OCI-LY1 (cell line): ENCODE data around the gene HOXC5.
A peak's percentile ranks its signal among the peaks of the same experiment; 100 is the strongest.

Experiments used
- H2AFZ ChIP-seq: fragments of 200-600 bp; sonication (generic), shearing (Covaris generic); 2 replicates; pipeline ENCODE4 v1.6.0; 2014; ENCODE audit warnings: antibody characterized with exemption, mild to moderate bottlenecking, low read length
- H3F3A ChIP-seq: fragments of 200-600 bp; sonication (generic), shearing (Covaris generic); 2 replicates; pipeline ENCODE4 v1.6.0; 2014; ENCODE audit warnings: mild to moderate bottlenecking, antibody characterized with exemption, low read length, moderate library complexity; ENCODE audit not compliant: insufficient read depth
- H3K27ac ChIP-seq: fragments of 200-600 bp; sonication (generic); 2 replicates; pipeline ENCODE4 v1.5.1; 2014; ENCODE audit warnings: low read length, mixed run types, mild to moderate bottlenecking, low read depth; ENCODE audit not compliant: poor library complexity, severe bottlenecking
- H3K27me3 ChIP-seq: fragments of 200-600 bp; sonication (generic); 2 replicates; pipeline ENCODE4 v1.6.0; 2014; ENCODE audit warnings: antibody characterized with exemption, mild to moderate bottlenecking, low read length, moderate library complexity; ENCODE audit not compliant: insufficient read depth
- H3K36me3 ChIP-seq: fragments of 200-600 bp; sonication (generic); 2 replicates; pipeline ENCODE4 v1.6.1; 2014; ENCODE audit warnings: mild to moderate bottlenecking, antibody characterized with exemption, low read length, moderate library complexity, mixed read lengths; ENCODE audit not compliant: insufficient read depth
- H3K4me1 ChIP-seq: fragments of 200-600 bp; sonication (generic); 2 replicates; pipeline ENCODE4 v1.5.1; 2014; ENCODE audit warnings: mild to moderate bottlenecking, low read length, moderate library complexity; ENCODE audit not compliant: insufficient read depth, severe bottlenecking
- H3K4me2 ChIP-seq: fragments of 200-600 bp; sonication (generic), shearing (Covaris generic); 2 replicates; pipeline ENCODE4 v1.6.1; 2014; ENCODE audit warnings: low read length
- H3K4me3 ChIP-seq: fragments of 200-600 bp; sonication (generic); 2 replicates; pipeline ENCODE4 v1.5.1; 2014; ENCODE audit warnings: low read length, low read depth, mild to moderate bottlenecking, mixed read lengths; ENCODE audit not compliant: poor library complexity, severe bottlenecking
- H3K79me2 ChIP-seq: fragments of 200-600 bp; shearing (Covaris generic); 2 replicates; pipeline ENCODE4 v1.6.1; 2016; ENCODE audit warnings: mixed run types, low read length, mixed read lengths; ENCODE audit not compliant: insufficient read depth
- H3K9ac ChIP-seq: fragments of 200-600 bp; sonication (generic), shearing (Covaris generic); 2 replicates; pipeline ENCODE4 v1.6.1; 2014; ENCODE audit warnings: mild to moderate bottlenecking, low read length, mixed read lengths
- H3K9me2 ChIP-seq: fragments of 200-600 bp; sonication (generic), shearing (Covaris generic); 2 replicates; pipeline ENCODE4 v1.6.1; 2014; ENCODE audit warnings: low read depth, mild to moderate bottlenecking, low read length, mixed read lengths
- H3K9me3 ChIP-seq: fragments of 200-600 bp; shearing (Covaris generic); 2 replicates; pipeline ENCODE4 v1.6.1; 2014; ENCODE audit warnings: low read length, mixed read lengths
- H4K20me1 ChIP-seq: fragments of 200-600 bp; sonication (generic), shearing (Covaris generic); 2 replicates; pipeline ENCODE4 v1.6.0; 2016; ENCODE audit warnings: mild to moderate bottlenecking, low read length; ENCODE audit not compliant: insufficient read depth
- EZH2 ChIP-seq: fragments of 200-600 bp; sonication (generic), shearing (Covaris generic); IDR thresholded peaks from 2 replicates; pipeline ENCODE4 v1.8.0; 2017; ENCODE audit warnings: borderline replicate concordance, mixed run types, mild to moderate bottlenecking, antibody characterized with exemption, low read length, moderate library complexity, mixed read lengths
- TF ChIP-seq, protein P1 (sequence below): fragments of 200-600 bp; sonication (generic), shearing (Covaris generic); IDR thresholded peaks from 2 replicates; pipeline ENCODE4 v1.5.1; 2017; ENCODE audit warnings: mild to moderate bottlenecking, antibody characterized with exemption, low read length, moderate library complexity, mixed read lengths

The HOXC5 gene

DNA sequence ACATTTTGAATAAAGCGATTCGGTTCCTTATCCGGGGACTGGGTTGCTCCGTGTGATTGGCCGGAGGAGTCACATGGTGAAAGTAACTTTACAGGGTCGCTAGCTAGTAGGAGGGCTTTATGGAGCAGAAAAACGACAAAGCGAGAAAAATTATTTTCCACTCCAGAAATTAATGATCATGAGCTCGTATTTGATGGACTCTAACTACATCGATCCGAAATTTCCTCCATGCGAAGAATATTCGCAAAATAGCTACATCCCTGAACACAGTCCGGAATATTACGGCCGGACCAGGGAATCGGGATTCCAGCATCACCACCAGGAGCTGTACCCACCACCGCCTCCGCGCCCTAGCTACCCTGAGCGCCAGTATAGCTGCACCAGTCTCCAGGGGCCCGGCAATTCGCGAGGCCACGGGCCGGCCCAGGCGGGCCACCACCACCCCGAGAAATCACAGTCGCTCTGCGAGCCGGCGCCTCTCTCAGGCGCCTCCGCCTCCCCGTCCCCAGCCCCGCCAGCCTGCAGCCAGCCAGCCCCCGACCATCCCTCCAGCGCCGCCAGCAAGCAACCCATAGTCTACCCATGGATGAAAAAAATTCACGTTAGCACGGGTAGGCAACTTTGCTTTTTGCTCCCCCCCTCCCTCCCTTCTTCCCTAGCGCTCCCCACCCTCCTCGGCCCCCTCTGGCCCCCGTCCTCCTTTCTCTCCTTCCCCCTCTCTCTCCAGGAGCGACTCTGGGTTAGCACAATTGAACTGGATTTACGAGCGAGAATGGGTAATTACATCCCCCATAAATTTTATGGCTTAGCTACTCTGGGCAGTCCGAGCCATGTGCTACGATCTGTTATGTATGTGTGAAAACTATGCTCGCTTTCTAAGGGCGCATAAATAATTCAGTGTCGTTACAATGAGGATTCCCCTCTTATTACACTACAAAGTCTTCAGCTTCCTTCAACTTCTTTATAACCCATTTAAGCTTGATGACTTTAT lies 21.2 kb downstream of the HOXC5 start, which contains the start of gene HOXC4:
TSS of gene HOXC4 (plus strand) at position 85 of the 991 bp plus-strand sequence. CDS start at position 173, 88 bp downstream.
- Histone ChIP-seq H3K27ac (peak within 1 kb of the TSS; percentile 62), H3K9ac (peak within 1 kb of the TSS; percentile 91), H3K4me3 (peak within 1 kb of the TSS; percentile 77), H2AFZ (peak within 1 kb of the TSS; percentile 65), H3K79me2 (no peaks in the 10 kb centered on the region), H3F3A (no peaks in the 10 kb centered on the region), H3K4me1 (peaks cover 31% of the 10 kb centered on the region), H4K20me1 (no peaks in the 10 kb centered on the region), H3K36me3 (no peaks in the 10 kb centered on the region), H3K4me2 (peak within 1 kb of the TSS; percentile 81), H3K27me3 (no peaks in the 10 kb centered on the region), H3K9me3 (no peaks in the 10 kb centered on the region), H3K9me2 (no peaks in the 10 kb centered on the region)
- no peak for TF ChIP-seq EZH2
- TF ChIP-seq, protein P1, sequence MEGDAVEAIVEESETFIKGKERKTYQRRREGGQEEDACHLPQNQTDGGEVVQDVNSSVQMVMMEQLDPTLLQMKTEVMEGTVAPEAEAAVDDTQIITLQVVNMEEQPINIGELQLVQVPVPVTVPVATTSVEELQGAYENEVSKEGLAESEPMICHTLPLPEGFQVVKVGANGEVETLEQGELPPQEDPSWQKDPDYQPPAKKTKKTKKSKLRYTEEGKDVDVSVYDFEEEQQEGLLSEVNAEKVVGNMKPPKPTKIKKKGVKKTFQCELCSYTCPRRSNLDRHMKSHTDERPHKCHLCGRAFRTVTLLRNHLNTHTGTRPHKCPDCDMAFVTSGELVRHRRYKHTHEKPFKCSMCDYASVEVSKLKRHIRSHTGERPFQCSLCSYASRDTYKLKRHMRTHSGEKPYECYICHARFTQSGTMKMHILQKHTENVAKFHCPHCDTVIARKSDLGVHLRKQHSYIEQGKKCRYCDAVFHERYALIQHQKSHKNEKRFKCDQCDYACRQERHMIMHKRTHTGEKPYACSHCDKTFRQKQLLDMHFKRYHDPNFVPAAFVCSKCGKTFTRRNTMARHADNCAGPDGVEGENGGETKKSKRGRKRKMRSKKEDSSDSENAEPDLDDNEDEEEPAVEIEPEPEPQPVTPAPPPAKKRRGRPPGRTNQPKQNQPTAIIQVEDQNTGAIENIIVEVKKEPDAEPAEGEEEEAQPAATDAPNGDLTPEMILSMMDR: no peak

DNA sequence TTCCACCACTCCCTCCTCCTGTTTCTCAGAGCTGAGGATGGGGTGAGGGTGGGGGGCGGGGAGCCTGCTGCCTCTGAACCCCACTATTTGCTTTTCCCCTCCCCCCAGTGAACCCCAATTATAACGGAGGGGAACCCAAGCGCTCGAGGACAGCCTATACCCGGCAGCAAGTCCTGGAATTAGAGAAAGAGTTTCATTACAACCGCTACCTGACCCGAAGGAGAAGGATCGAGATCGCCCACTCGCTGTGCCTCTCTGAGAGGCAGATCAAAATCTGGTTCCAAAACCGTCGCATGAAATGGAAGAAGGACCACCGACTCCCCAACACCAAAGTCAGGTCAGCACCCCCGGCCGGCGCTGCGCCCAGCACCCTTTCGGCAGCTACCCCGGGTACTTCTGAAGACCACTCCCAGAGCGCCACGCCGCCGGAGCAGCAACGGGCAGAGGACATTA lies 21.9 kb downstream of the HOXC5 start:
- H3K36me3 ChIP-seq: no peaks in the 10 kb centered on the region
- no peaks in the 10 kb centered on the region for H3K9me3 ChIP-seq
- TF ChIP-seq, protein P1: no peak
- TF ChIP-seq EZH2: no peak
- H3K9me2 ChIP-seq: no peaks in the 10 kb centered on the region
- H3K27ac ChIP-seq: no peak overlapping the region
- H3K4me1 ChIP-seq: peaks cover 31% of the 10 kb centered on the region
- no peaks in the 10 kb centered on the region for H4K20me1 ChIP-seq
- H2AFZ ChIP-seq: no peak overlapping the region
- no peaks in the 10 kb centered on the region for H3K27me3 ChIP-seq
- H3K4me2 ChIP-seq: peak overlapping the region; percentile 81
- H3K79me2 ChIP-seq: no peaks in the 10 kb centered on the region
- H3K9ac ChIP-seq: peak overlapping the region; percentile 91
- peak overlapping the region; percentile 77 for H3K4me3 ChIP-seq
- H3F3A ChIP-seq: no peaks in the 10 kb centered on the region

DNA sequence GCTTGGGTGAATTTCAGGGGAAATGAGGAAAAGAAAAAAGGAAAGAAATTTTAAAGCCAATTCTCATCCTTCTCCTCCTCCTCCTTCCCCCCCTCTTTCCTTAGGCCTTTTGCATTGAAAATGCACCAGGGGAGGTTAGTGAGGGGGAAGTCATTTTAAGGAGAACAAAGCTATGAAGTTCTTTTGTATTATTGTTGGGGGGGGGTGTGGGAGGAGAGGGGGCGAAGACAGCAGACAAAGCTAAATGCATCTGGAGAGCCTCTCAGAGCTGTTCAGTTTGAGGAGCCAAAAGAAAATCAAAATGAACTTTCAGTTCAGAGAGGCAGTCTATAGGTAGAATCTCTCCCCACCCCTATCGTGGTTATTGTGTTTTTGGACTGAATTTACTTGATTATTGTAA lies 22.7 kb downstream of the HOXC5 start:
- no peaks in the 10 kb centered on the region for H3K9me2 ChIP-seq
- peaks cover 31% of the 10 kb centered on the region for H3K4me1 ChIP-seq
- no peaks in the 10 kb centered on the region for H4K20me1 ChIP-seq
- no peaks in the 10 kb centered on the region for H3K27me3 ChIP-seq
- no peaks in the 10 kb centered on the region for H3K36me3 ChIP-seq
- no peaks in the 10 kb centered on the region for H3F3A ChIP-seq
- H3K4me3 ChIP-seq: no peak overlapping the region
- no peak overlapping the region for H3K27ac ChIP-seq
- H3K9ac ChIP-seq: no peak overlapping the region
- no peaks in the 10 kb centered on the region for H3K9me3 ChIP-seq
- H2AFZ ChIP-seq: no peak overlapping the region
- TF ChIP-seq, protein P1: no peak
- no peak for TF ChIP-seq EZH2
- no peaks in the 10 kb centered on the region for H3K79me2 ChIP-seq
- no peak overlapping the region for H3K4me2 ChIP-seq
